ENCODE measurements around the gene ZNF750. TPM values are rescaled to one million over a fixed set of nuclear protein-coding genes. Genes with fewer than 3 reads are reported as not detected.

Gene ZNF750
- total and polyA plus RNA-seq, 9 donors, result 0.04 to 4.8 (median 0.38) TPM

- H3K36me3 ChIP-seq (ENCODE audit: control insufficient read depth, insufficient read depth, low read length), result peaks cover 69% of the 10 kb centered on the region
- WGBS (ENCODE audit: insufficient coverage), result 81% methylated on average over 4 of the region's 15 CpGs
These were observed 27.8 kb downstream of the ZNF750 start for GRCh38 chr17:82812058-82812457.

GRCh38 chr17:82810644-82811430 is 29.0 kb downstream of the ZNF750 start:
- peaks cover 26% of the 10 kb centered on the region for H3K4me1 ChIP-seq (ENCODE audit: control insufficient read depth, insufficient read depth, low read length)
- no peak overlapping the region for H3K4me3 ChIP-seq (ENCODE audit: low read length)
- no peak for DNase-seq
- H3K27ac ChIP-seq (ENCODE audit: low read length), result no peak overlapping the region
- no peaks in the 10 kb centered on the region for H3K9me3 ChIP-seq (replicated peaks; ENCODE audit: control insufficient read depth, low read depth, low read length)
- WGBS (ENCODE audit: insufficient coverage), result 76% methylated on average over 21 of the region's 22 CpGs
- H3K36me3 ChIP-seq (ENCODE audit: control insufficient read depth, insufficient read depth, low read length), result peaks cover 66% of the 10 kb centered on the region
- no peaks in the 10 kb centered on the region for H3K27me3 ChIP-seq (ENCODE audit: control insufficient read depth, insufficient read depth, low read length)

More at GRCh38 chr17:82812058-82812457, 27.8 kb downstream of the ZNF750 start:
- H3K4me3 ChIP-seq (ENCODE audit: low read length), result no peak overlapping the region
- no peak for DNase-seq
- no peaks in the 10 kb centered on the region for H3K27me3 ChIP-seq (ENCODE audit: control insufficient read depth, insufficient read depth, low read length)
- peaks cover 14% of the 10 kb centered on the region for H3K4me1 ChIP-seq (ENCODE audit: control insufficient read depth, insufficient read depth, low read length)
- no peaks in the 10 kb centered on the region for H3K9me3 ChIP-seq (replicated peaks; ENCODE audit: control insufficient read depth, low read depth, low read length)
- no peak overlapping the region for H3K27ac ChIP-seq (ENCODE audit: low read length)

GRCh38 chr17:82808921-82809905 is 30.6 kb downstream of the ZNF750 start:
- no peak overlapping the region for H3K4me3 ChIP-seq (ENCODE audit: low read length)
- peaks cover 57% of the 10 kb centered on the region for H3K36me3 ChIP-seq (ENCODE audit: control insufficient read depth, insufficient read depth, low read length)
- DNase-seq, result no peak
- WGBS (ENCODE audit: insufficient coverage), result 86% methylated on average over 20 of the region's 35 CpGs
- H3K9me3 ChIP-seq (replicated peaks; ENCODE audit: control insufficient read depth, low read depth, low read length), result no peaks in the 10 kb centered on the region
- no peaks in the 10 kb centered on the region for H3K27me3 ChIP-seq (ENCODE audit: control insufficient read depth, insufficient read depth, low read length)
- H3K4me1 ChIP-seq (ENCODE audit: control insufficient read depth, insufficient read depth, low read length), result peaks cover 43% of the 10 kb centered on the region
- H3K27ac ChIP-seq (ENCODE audit: low read length), result no peak overlapping the region

- no peaks in the 10 kb centered on the region for H3K9me3 ChIP-seq (replicated peaks; ENCODE audit: control insufficient read depth, low read depth, low read length)
- peaks cover 53% of the 10 kb centered on the region for H3K36me3 ChIP-seq (ENCODE audit: control insufficient read depth, insufficient read depth, low read length)
- H3K4me3 ChIP-seq (ENCODE audit: low read length), result no peak overlapping the region
- peaks cover 54% of the 10 kb centered on the region for H3K4me1 ChIP-seq (ENCODE audit: control insufficient read depth, insufficient read depth, low read length)
- DNase-seq, result no peak
- 86% methylated on average over 7 of the region's 8 CpGs for WGBS (ENCODE audit: insufficient coverage)
- H3K27me3 ChIP-seq (ENCODE audit: control insufficient read depth, insufficient read depth, low read length), result no peaks in the 10 kb centered on the region
- no peak overlapping the region for H3K27ac ChIP-seq (ENCODE audit: low read length)
These were observed 31.8 kb downstream of the ZNF750 start for GRCh38 chr17:82808006-82808405.

- Histone ChIP-seq H3K9me3 (replicated peaks; ENCODE audit: control insufficient read depth, low read depth, low read length) (no peaks in the 10 kb centered on the region), H3K27me3 (ENCODE audit: control insufficient read depth, insufficient read depth, low read length) (no peaks in the 10 kb centered on the region), H3K27ac (ENCODE audit: low read length) (peak overlapping the region; percentile 62), H3K4me3 (ENCODE audit: low read length) (no peak overlapping the region), H3K4me1 (ENCODE audit: control insufficient read depth, insufficient read depth, low read length) (peaks cover 58% of the 10 kb centered on the region), H3K36me3 (ENCODE audit: control insufficient read depth, insufficient read depth, low read length) (peaks cover 48% of the 10 kb centered on the region)
- peak; percentile 40 for DNase-seq
- WGBS (ENCODE audit: insufficient coverage), result 94% methylated on average over 20 of the region's 21 CpGs
These were observed 32.3 kb downstream of the ZNF750 start for GRCh38 chr17:82807562-82807961.

- Histone ChIP-seq H3K9me3 (replicated peaks; ENCODE audit: control insufficient read depth, low read depth, low read length) (no peaks in the 10 kb centered on the region), H3K4me3 (ENCODE audit: low read length) (no peak overlapping the region), H3K27ac (ENCODE audit: low read length) (peak overlapping the region; percentile 62), H3K4me1 (ENCODE audit: control insufficient read depth, insufficient read depth, low read length) (peaks cover 63% of the 10 kb centered on the region), H3K27me3 (ENCODE audit: control insufficient read depth, insufficient read depth, low read length) (no peaks in the 10 kb centered on the region), H3K36me3 (ENCODE audit: control insufficient read depth, insufficient read depth, low read length) (peaks cover 44% of the 10 kb centered on the region)
- no peak for DNase-seq
- WGBS (ENCODE audit: insufficient coverage), result 43% methylated on average over 6 of the region's 9 CpGs
These were observed 32.7 kb downstream of the ZNF750 start for GRCh38 chr17:82807101-82807500.

- WGBS (ENCODE audit: insufficient coverage), result 68% methylated on average over 21 of the region's 21 CpGs
- DNase-seq, result no peak
- Histone ChIP-seq H3K4me1 (ENCODE audit: control insufficient read depth, insufficient read depth, low read length) (peaks cover 64% of the 10 kb centered on the region), H3K4me3 (ENCODE audit: low read length) (no peak overlapping the region), H3K27me3 (ENCODE audit: control insufficient read depth, insufficient read depth, low read length) (no peaks in the 10 kb centered on the region), H3K27ac (ENCODE audit: low read length) (peak overlapping the region; percentile 62), H3K9me3 (replicated peaks; ENCODE audit: control insufficient read depth, low read depth, low read length) (no peaks in the 10 kb centered on the region), H3K36me3 (ENCODE audit: control insufficient read depth, insufficient read depth, low read length) (peaks cover 40% of the 10 kb centered on the region)
These were observed 33.2 kb downstream of the ZNF750 start for GRCh38 chr17:82806645-82807044.

GRCh38 chr17:82805823-82806222 is 34.0 kb downstream of the ZNF750 start:
- no peaks in the 10 kb centered on the region for H3K9me3 ChIP-seq (replicated peaks; ENCODE audit: control insufficient read depth, low read depth, low read length)
- DNase-seq, result no peak
- no peak overlapping the region for H3K27ac ChIP-seq (ENCODE audit: low read length)
- peaks cover 37% of the 10 kb centered on the region for H3K36me3 ChIP-seq (ENCODE audit: control insufficient read depth, insufficient read depth, low read length)
- 87% methylated on average over 15 of the region's 19 CpGs for WGBS (ENCODE audit: insufficient coverage)
- H3K4me1 ChIP-seq (ENCODE audit: control insufficient read depth, insufficient read depth, low read length), result peaks cover 64% of the 10 kb centered on the region
- no peak overlapping the region for H3K4me3 ChIP-seq (ENCODE audit: low read length)
- H3K27me3 ChIP-seq (ENCODE audit: control insufficient read depth, insufficient read depth, low read length), result no peaks in the 10 kb centered on the region

GRCh38 chr17:82805254-82805653 is 34.6 kb downstream of the ZNF750 start:
- no peak for DNase-seq
- Histone ChIP-seq H3K36me3 (ENCODE audit: control insufficient read depth, insufficient read depth, low read length) (peaks cover 36% of the 10 kb centered on the region), H3K9me3 (replicated peaks; ENCODE audit: control insufficient read depth, low read depth, low read length) (no peaks in the 10 kb centered on the region), H3K27me3 (ENCODE audit: control insufficient read depth, insufficient read depth, low read length) (no peaks in the 10 kb centered on the region), H3K4me1 (ENCODE audit: control insufficient read depth, insufficient read depth, low read length) (peaks cover 64% of the 10 kb centered on the region), H3K27ac (ENCODE audit: low read length) (peak overlapping the region; percentile 81), H3K4me3 (ENCODE audit: low read length) (no peak overlapping the region)
- WGBS (ENCODE audit: insufficient coverage), result 62% methylated on average over 13 of the region's 13 CpGs
